SH-SY5Y (cell line): Measurements from ENCODE around the gene CREB3.

ENCODE experiments used
- GATA2 ChIP-seq: IDR thresholded peaks from 2 replicates; pipeline ENCODE4 v1.6.1; 2011; ENCODE audit warnings: mild to moderate bottlenecking, low read depth, low read length
- GATA3 ChIP-seq: IDR thresholded peaks from 2 replicates; pipeline ENCODE4 v1.6.1; 2011; ENCODE audit warnings: low read depth, mild to moderate bottlenecking, low read length, moderate library complexity

CREB3 gene, protein sequence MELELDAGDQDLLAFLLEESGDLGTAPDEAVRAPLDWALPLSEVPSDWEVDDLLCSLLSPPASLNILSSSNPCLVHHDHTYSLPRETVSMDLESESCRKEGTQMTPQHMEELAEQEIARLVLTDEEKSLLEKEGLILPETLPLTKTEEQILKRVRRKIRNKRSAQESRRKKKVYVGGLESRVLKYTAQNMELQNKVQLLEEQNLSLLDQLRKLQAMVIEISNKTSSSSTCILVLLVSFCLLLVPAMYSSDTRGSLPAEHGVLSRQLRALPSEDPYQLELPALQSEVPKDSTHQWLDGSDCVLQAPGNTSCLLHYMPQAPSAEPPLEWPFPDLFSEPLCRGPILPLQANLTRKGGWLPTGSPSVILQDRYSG

DNA sequence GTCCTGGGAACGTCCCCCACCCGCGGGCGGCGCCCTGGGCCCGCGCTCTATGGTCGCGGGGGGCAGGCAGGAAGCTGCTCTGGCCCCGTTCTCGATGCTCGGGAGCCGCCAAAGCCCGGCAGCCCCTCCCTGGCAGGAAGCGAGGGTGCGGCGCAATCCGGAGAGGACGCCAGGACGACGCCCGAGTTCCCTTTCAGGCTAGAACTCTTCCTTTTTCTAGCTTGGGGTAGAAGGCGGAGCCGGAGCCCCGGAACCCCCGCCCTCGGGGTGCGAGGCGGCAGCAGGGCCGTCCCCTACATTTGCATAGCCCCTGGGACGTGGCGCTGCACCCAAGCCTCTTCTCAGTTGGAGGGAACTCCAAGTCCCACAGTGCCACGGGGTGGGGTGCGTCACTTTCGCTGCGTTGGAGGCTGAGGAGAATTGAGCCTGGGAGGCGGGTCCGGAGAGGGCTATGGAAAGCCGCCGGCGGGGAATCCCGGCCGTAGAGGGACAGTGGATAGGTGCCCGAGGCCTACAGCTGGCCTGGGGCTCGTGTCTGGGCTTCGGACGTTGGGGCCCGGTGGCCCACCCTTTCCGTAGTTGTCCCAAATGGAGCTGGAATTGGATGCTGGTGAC lies at the start of gene CREB3, which contains the start of gene TLN1:
Gene CREB3 (plus strand): TSS at position 482 of the 615 bp plus-strand sequence. CDS start 107 bp downstream, at position 589.
Gene TLN1 (minus strand): TSS at position 11 of the 615 bp plus-strand sequence. CDS start 6,501 bp downstream, outside the sequence.
- no peak for TF ChIP-seq GATA3
- TF ChIP-seq GATA2, result no peak

DNA sequence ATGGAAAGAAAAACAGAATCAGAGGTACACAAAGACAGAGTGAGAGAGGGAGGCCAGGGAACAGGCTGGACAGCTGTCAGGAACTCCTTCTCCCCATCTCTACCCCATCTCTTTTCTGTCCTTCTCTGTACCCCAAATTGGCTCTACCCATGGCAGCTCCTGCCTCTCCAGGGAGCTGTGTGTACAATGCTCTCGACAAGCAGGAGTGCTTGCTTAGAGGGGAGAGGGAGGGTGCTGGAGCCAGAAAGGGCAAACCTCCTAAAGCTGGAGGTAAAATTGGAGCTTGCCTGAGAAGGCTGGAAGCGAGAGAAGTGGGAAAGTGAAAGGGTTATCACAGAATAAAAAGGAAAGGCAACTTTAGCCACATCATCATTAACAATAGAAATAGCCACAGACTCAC lies 49.1 kb upstream of the CREB3 start:
- TF ChIP-seq GATA2 (no peak), GATA3 (no peak)

DNA sequence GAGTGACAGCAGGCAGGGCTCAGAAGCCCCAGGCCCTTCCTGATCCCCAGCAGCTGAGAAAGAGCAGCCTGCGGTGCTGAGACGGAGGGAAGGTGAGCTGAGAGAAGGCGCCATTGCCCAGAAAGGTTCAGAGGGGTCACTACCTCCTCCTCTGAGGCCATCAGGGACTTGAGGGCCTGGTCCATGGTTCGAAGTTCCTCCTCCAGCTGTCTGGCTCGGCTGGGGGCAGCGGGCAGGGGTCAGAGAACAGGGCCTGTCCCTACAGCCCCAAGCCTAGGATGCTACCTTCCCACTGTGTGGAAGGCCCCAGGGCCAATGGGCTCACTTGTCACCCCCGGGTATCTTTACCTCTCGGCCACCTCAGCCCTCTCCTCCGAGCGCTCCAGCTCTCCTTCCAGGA lies 47.5 kb upstream of the CREB3 start:
- TF ChIP-seq GATA2, result no peak
- TF ChIP-seq GATA3, result no peak

DNA sequence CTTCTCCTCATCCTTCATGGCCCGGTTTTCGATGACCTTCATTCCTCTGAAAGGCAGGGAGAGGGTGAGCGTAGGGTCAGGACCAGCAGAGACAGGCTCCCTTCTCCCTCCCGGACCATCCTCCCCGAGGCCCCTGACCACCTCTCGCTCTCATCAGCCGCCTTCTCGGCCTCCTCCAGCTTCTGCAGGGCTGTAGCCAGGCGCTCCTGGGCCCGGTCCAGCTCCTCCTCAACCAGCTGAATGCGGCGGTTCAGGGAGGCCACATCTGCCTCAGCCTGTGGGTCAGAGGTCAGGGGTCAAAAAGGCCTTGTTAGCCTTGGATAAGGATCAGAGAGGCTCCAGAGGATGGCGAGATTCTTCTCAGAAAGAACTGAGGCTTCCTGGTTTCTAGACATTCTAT lies 47.0 kb upstream of the CREB3 start:
- TF ChIP-seq GATA3 (no peak), GATA2 (no peak)

DNA sequence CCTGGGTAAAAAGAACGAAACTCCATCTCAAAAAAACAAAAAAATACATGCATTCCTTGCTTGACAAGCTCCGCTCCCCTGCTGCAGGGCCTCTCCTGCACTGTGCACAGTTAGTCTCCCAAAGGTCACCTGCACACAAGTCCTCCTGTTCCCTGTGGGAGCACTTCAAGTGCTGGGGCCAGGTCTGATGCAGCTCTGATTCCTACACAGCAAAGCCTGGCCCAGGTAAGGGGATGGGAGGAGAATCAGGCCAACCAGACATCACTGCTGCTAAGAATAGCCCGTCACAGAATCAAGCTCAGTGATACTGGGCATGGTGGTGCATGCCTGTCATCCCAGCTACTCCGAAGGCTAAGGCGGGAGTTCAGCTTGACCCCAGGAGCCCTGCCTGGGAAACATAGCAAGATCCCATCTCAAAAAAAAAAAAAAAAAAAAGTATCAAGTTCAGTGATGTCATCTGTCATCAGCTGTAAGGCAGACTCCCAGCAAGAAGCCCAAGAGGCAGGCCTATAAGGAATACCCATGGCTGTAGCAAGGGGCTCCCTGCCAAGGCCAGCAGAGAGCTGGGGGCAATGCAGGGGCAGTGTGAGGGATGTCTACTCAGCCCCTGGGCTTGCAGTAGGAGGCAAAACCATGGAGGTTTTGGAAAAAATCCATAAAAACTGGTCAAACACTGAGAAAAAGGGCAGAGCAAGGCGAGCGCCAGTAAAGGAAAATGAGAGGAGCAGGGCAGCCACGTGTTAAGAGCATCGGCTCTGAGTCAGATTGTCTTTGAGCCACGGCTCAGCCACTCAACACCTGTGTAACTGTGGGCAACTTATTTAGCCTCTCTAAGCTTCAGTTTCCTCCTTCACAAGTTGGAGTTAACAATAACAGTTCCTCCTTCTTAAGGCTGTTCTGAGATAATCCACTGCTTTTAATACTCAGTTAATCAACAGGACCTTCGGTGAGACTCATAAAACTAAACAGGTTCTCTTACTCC lies 46.0 kb upstream of the CREB3 start:
- no peak for TF ChIP-seq GATA2
- TF ChIP-seq GATA3, result no peak

DNA sequence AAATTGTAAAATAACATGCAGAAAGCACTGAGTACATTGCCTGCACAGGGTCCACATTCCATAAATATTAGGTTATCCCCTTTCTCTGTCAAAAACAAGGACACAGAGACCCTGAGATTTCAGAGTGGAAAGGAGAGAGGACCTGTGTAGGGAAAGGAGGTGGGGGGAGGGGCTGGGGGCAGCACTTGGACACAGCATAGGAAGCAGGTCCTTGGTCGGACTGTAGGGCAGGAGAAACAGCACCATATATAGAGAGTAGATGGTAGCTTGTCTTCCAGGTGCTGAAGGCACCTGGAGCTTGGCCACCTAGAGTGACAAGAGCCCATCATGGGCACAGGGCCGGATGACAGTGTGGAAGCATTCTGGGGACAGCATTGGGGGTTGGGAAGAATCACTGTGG lies 45.2 kb upstream of the CREB3 start:
- no peak for TF ChIP-seq GATA2
- TF ChIP-seq GATA3, result no peak

DNA sequence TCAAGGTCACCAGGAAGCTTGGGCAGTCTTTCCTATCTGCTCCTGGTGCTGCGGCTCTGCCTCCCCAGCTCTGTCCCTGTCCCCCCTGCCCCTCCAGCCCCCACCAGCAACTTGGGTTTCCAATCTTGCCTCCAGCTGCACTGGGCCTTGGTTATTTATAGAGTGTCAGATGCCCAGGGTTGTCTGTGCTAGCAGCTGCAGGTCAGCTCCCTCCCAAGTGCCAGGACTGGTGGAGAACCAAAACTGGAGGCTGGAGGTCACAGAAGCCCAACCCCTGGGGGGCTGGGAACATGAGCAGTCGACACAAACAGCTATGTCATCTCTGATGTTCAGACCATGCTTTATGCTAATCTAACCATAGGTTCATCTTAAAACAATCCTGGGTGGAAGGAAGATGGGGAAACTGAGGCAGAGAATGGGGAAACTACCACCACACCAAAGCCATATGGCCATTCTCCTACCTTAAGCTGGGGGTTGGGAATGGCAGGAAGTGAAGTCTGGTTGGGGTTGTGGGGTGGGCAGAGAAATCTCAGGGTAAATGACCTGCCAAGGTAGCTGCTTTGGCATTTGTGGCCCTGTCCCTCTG lies 44.4 kb upstream of the CREB3 start:
- TF ChIP-seq GATA3 (no peak), GATA2 (no peak)

DNA sequence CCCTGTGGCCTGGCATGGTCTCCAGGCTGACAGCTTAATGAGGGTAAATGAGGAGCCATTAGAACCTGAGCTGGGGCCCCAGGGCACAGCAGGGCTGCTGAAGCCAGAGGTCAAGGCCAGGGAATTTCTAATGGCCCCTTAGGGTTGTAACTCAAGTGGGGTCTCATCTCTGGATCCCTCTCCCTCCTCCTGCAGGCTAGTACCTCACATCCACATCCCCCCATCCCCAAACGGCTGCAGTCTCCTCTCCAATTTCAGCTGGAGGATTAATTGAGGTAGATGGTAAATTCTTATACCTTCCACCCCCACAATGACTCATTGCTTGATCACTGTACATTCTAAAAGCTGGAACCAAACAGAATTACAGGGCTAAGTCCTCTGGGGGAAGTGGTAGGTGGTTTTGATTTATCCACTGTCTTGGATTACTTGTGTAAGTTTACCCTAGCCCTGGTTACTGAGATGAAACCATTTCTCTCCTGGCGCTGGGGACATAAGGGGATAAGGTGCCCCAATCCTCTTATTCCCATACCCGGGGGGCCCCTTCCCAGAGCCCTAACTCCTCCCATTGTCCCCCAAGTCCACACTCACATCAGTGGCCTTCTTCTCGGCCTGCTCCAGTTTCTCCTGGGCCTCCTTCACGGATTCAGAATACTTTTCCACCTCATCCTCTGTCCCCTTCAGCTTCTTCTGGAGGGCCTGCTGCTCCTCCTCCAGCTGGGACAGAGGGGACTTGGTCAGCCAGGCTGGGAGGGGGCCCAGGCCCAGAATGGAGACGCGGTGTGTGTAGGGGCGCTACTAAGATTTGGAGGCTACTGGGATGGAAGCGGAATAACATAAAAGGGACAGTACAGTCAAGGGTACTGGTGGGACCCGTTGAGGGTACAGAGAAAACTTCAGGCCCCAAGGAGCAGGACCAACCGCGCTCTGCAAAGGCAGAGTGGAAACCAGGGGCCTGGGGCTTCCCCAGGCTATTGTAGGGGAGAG lies 43.6 kb upstream of the CREB3 start:
- TF ChIP-seq GATA2 (no peak), GATA3 (no peak)

DNA sequence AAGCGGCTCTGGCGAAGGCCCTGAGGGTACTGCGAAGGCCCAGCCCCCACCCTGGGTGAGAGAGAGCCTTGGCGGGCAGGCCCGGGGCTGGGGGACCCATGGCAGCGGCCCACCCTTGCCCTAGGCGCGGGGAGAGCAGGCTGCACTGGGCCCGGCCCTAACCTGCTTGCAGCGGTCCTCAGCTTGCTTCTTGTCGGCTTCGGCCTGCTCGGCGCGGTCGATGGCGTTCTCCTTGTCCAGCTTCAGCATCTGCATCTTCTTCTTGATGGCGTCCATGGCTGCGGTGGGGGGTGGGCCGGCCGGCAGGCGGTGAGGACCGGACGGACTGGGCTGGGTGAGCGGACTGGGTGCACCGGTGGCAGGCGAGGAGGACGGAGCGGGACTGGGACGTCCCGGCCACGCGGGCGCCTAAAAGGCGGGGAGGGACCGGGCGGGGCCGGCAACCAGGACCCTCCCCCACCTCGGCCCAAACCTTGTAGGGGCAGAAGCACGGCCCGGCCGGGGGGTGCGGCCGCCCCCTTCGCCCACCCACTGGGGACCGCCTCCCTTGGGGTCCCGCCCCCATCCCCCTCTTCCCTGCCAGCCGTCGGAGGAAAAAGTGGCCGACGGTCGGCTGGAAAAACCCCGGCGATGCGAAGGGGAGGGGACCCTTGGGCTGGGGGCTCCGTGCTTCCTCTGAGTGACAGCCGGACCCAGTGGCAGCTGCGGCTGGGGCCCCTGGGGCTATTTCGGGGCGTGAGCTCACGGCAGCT lies 42.7 kb upstream of the CREB3 start, which contains the start of gene TPM2:
Gene TPM2 (minus strand): TSS at position 384 of the 752 bp plus-strand sequence. CDS start 108 bp downstream, at position 276.
- TF ChIP-seq GATA2 (no peak), GATA3 (no peak)

DNA sequence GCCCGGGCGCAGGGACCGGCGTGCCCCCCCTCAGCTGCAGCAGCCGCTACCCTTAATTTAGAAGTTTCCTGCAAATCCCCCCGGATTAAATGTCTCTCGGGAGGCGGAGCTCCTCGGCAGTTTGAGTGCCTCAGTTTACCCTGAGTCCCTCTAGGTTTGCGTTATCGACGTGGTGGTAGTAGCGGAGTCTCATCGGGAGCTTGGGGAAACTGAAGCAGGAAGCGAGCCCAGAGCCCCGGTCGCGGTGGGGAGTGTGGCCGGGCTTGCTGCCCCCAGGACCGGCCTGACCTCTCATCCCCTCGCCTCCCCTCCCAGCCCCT lies 42.2 kb upstream of the CREB3 start:
- no peak for TF ChIP-seq GATA2
- TF ChIP-seq GATA3, result no peak

DNA sequence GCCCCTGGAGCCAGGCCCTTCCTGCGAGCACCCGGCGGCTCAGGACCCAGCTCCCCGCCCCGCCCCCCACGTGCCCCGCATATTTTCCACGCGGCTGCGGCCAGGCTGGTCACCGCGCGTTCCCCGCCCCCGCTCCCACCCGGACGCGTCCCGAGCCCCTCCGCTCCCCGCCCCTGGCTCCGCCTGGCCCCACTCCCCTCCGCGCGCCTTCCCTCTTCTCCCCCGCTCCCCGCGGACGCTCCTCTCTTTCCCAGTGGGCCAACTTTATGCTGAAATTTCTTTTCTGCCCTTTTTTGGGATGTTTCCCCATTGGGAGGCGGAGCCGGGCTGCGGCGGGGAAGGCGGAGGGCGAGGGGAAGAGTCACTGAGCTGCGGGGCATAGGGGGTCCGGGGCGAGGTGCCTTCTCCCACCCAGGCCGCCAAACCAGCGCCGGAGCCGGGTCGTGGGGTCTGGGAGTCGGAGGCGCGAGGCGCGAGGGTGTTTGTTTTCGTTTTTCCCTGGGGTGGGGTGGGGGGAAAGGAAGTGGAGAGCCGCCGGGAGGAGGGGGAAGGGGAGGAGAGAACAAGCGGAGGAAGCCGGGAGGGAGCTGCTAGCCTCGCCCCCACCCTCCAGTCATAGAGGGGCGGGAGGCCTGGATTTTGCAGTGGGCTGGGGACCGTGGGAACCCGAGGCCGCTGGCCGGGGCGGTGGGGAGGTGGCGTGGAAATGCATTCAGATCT lies 41.7 kb upstream of the CREB3 start:
- TF ChIP-seq GATA2, result no peak
- no peak for TF ChIP-seq GATA3

DNA sequence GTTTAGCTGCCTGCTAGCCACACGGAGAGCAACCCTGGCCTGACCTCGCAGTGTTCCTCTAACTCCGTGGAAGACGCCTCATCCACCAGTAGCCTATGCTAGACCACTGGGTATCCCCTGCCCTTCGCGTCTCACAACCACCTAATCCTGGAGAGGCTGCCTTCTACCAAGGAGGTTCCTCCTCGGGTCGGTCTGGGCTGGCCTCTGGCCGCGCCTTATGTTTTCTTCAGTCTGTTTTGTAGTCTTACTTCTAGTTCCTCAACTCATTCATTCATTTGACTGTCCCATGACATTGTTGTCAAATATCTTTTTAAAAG lies 41.2 kb upstream of the CREB3 start:
- no peak for TF ChIP-seq GATA2
